HepG2 (cell line): Measurements from ENCODE around the gene EHD1. TPM values are rescaled to one million over a fixed set of nuclear protein-coding genes. Genes with fewer than 3 reads are reported as not detected.
A peak's percentile ranks its signal among the peaks of the same experiment; 100 is the strongest.

ENCODE experiments used
- CENPT ChIP-seq: sonication (generic); formaldehyde crosslinking; IDR thresholded peaks from 2 replicates; pipeline ENCODE4 v1.8.0; 2022; ENCODE audit warnings: low read depth, mild to moderate bottlenecking, moderate library complexity, missing genetic modification reagents
- CREM ChIP-seq, 2 experiments: sonication (generic) in 1 of 2; formaldehyde crosslinking in 1 of 2; IDR thresholded peaks; 2 replicates each; pipeline versions ENCODE4 v1.4.0 to v1.6.1; 2016 to 2020; ENCODE audit warnings: antibody characterized with exemption in 1 of 2, mild to moderate bottlenecking in 1 of 2, missing genetic modification reagents in 1 of 2
- CSRNP2 ChIP-seq: sonication (generic); formaldehyde crosslinking; conservative IDR thresholded peaks from 2 replicates; pipeline ENCODE4 v1.8.0; 2022; ENCODE audit warnings: low read depth, missing genetic modification reagents
- EZH2 ChIP-seq: conservative IDR thresholded peaks from 2 replicates; pipeline ENCODE4 v1.6.1; 2012; ENCODE audit warnings: mild to moderate bottlenecking, low read depth, low read length, moderate library complexity
- FOXM1 ChIP-seq: sonication (generic); formaldehyde crosslinking; IDR thresholded peaks from 2 replicates; pipeline ENCODE4 v1.5.0; 2020; ENCODE audit warnings: missing genetic modification reagents
- HIVEP1 ChIP-seq: sonication (generic); formaldehyde crosslinking; IDR thresholded peaks from 2 replicates; pipeline ENCODE4 v1.4.0; 2020; ENCODE audit warnings: mild to moderate bottlenecking, missing genetic modification reagents
- KLF13 ChIP-seq: sonication (generic); formaldehyde crosslinking; IDR thresholded peaks from 2 replicates; pipeline ENCODE4 v1.4.0; 2020; ENCODE audit warnings: mild to moderate bottlenecking, missing genetic modification reagents
- THAP11 ChIP-seq: IDR thresholded peaks from 2 replicates; pipeline ENCODE4 v1.6.1; 2016; ENCODE audit warnings: missing biosample characterization, missing genetic modification reagents
- ZNF256 ChIP-seq: sonication (generic); formaldehyde crosslinking; conservative IDR thresholded peaks from 2 replicates; pipeline ENCODE4 v1.4.0; 2020; ENCODE audit warnings: missing genetic modification reagents
- ZNF350 ChIP-seq: sonication (generic); formaldehyde crosslinking; IDR thresholded peaks from 2 replicates; pipeline ENCODE4 v1.4.0; 2020; ENCODE audit warnings: mild to moderate bottlenecking, low read depth, missing genetic modification reagents, borderline replicate concordance
- ZNF383 ChIP-seq: sonication (generic); formaldehyde crosslinking; IDR thresholded peaks from 2 replicates; pipeline ENCODE4 v1.4.0; 2020; ENCODE audit warnings: missing genetic modification reagents, mild to moderate bottlenecking, borderline replicate concordance
- ZNF615 ChIP-seq: sonication (generic); formaldehyde crosslinking; IDR thresholded peaks from 2 replicates; pipeline ENCODE4 v1.5.0; 2020; ENCODE audit warnings: mild to moderate bottlenecking, missing genetic modification reagents, borderline replicate concordance
- ZNF644 ChIP-seq: IDR thresholded peaks from 2 replicates; pipeline ENCODE4 v1.6.1; 2016; ENCODE audit warnings: low read depth
- ZNF761 ChIP-seq: sonication (generic); formaldehyde crosslinking; conservative IDR thresholded peaks from 2 replicates; pipeline ENCODE4 v1.4.0; 2020; ENCODE audit warnings: mild to moderate bottlenecking, missing genetic modification reagents
- polyA plus RNA-seq, 8 experiments: library from polyadenylated mRNA; depleted of rRNA in 3 of 8; stranded (reverse) in 7 of 8; unstranded in 1 of 8; fragments of >200 nt; fragmentation: Illumina TruSeq in 4 of 8; extraction: Trizol in 4 of 8; gene quantifications; 2 replicates each; pipeline versions ENCODE4 v1.2.1 to v1.2.3, GENCODE V29; 2011 to 2016; ENCODE audit warnings: low read depth in 4 of 8, missing spikeins in 1 of 8, mixed read lengths in 1 of 8; ENCODE audit not compliant: insufficient read depth in 1 of 8
- total RNA-seq, 5 experiments: library from RNA; depleted of rRNA; stranded (reverse); fragments of >200 nt; fragmentation: Illumina TruSeq; extraction: Trizol; gene quantifications; 2 replicates each; pipeline ENCODE4 v1.2.3, GENCODE V29; 2016; ENCODE audit warnings: low read depth in 1 of 5
- TF ChIP-seq, protein P1 (sequence below): sonication (generic); formaldehyde crosslinking; IDR thresholded peaks from 2 replicates; pipeline ENCODE4 v1.5.0; 2020; ENCODE audit warnings: missing genetic modification reagents
- TF ChIP-seq, protein P2 (sequence below): sonication (generic); formaldehyde crosslinking; IDR thresholded peaks from 2 replicates; pipeline ENCODE4 v1.4.0; 2020; ENCODE audit warnings: missing genetic modification reagents
- TF ChIP-seq, protein P3 (sequence below): sonication (generic); formaldehyde crosslinking; IDR thresholded peaks from 2 replicates; pipeline ENCODE4 v1.4.0; 2020; ENCODE audit warnings: missing genetic modification reagents
- TF ChIP-seq, protein P4 (sequence below): IDR thresholded peaks from 2 replicates; pipeline ENCODE4 v1.6.1; 2016; ENCODE audit warnings: missing biosample characterization, missing genetic modification reagents, low read depth

Gene EHD1
- total and polyA plus RNA-seq, 2 of the 13 experiments (the other 11 are each of a cell fraction or from before 2014, with no cell fraction given) = 23.6 to 26.6 TPM

GRCh38 chr11:64916040-64916774 lies 37.8 kb upstream of the EHD1 start (continued):
- no peak for TF ChIP-seq ZNF644
- TF ChIP-seq EZH2 = no peak
- TF ChIP-seq ZNF615 (CRISPR knock-in tag) = no peak
- no peak for TF ChIP-seq ZNF256 (CRISPR knock-in tag)
- peak; percentile 35; the same call in 1 of the 2 replicates for TF ChIP-seq ZNF350 (CRISPR knock-in tag)
- TF ChIP-seq, protein P1, sequence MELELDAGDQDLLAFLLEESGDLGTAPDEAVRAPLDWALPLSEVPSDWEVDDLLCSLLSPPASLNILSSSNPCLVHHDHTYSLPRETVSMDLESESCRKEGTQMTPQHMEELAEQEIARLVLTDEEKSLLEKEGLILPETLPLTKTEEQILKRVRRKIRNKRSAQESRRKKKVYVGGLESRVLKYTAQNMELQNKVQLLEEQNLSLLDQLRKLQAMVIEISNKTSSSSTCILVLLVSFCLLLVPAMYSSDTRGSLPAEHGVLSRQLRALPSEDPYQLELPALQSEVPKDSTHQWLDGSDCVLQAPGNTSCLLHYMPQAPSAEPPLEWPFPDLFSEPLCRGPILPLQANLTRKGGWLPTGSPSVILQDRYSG (CRISPR knock-in tag) = no peak
- peak; percentile 79 for TF ChIP-seq THAP11
- TF ChIP-seq, protein P2, sequence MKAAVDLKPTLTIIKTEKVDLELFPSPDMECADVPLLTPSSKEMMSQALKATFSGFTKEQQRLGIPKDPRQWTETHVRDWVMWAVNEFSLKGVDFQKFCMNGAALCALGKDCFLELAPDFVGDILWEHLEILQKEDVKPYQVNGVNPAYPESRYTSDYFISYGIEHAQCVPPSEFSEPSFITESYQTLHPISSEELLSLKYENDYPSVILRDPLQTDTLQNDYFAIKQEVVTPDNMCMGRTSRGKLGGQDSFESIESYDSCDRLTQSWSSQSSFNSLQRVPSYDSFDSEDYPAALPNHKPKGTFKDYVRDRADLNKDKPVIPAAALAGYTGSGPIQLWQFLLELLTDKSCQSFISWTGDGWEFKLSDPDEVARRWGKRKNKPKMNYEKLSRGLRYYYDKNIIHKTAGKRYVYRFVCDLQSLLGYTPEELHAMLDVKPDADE (CRISPR knock-in tag) = no peak
- TF ChIP-seq FOXM1 (CRISPR knock-in tag) = no peak
- TF ChIP-seq HIVEP1 (CRISPR knock-in tag) = no peak
- TF ChIP-seq ZNF383 (CRISPR knock-in tag) = no peak
- TF ChIP-seq CREM (IDR thresholded peaks at IDR 0.05) = peak; percentile 48; the same call in 1 of the 2 replicates
- no peak for TF ChIP-seq CREM (CRISPR knock-in tag; IDR thresholded peaks at IDR 0.05)
- TF ChIP-seq, protein P3, sequence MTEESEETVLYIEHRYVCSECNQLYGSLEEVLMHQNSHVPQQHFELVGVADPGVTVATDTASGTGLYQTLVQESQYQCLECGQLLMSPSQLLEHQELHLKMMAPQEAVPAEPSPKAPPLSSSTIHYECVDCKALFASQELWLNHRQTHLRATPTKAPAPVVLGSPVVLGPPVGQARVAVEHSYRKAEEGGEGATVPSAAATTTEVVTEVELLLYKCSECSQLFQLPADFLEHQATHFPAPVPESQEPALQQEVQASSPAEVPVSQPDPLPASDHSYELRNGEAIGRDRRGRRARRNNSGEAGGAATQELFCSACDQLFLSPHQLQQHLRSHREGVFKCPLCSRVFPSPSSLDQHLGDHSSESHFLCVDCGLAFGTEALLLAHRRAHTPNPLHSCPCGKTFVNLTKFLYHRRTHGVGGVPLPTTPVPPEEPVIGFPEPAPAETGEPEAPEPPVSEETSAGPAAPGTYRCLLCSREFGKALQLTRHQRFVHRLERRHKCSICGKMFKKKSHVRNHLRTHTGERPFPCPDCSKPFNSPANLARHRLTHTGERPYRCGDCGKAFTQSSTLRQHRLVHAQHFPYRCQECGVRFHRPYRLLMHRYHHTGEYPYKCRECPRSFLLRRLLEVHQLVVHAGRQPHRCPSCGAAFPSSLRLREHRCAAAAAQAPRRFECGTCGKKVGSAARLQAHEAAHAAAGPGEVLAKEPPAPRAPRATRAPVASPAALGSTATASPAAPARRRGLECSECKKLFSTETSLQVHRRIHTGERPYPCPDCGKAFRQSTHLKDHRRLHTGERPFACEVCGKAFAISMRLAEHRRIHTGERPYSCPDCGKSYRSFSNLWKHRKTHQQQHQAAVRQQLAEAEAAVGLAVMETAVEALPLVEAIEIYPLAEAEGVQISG = no peak
- no peak for TF ChIP-seq CSRNP2 (CRISPR knock-in tag)
- no peak for TF ChIP-seq ZNF761 (CRISPR knock-in tag)
- TF ChIP-seq, protein P4, sequence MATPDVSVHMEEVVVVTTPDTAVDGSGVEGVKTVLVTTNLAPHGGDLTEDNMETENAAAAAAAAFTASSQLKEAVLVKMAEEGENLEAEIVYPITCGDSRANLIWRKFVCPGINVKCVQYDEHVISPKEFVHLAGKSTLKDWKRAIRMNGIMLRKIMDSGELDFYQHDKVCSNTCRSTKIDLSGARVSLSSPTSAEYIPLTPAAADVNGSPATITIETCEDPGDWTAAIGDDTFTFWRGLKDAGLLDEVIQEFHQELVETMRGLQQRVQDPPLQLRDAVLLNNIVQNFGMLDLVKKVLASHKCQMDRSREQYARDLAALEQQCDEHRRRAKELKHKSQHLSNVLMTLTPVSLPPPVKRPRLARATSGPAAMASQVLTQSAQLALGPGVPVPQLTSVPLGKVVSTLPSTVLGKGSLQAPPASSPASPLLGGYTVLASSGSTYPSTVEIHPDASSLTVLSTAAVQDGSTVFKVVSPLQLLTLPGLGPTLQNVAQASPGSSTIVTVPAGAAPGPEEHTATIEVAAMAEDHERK = no peak
- no peak for TF ChIP-seq CENPT
- TF ChIP-seq KLF13 (CRISPR knock-in tag) = no peak
